NCI-H82 treated with DMSO at 0.1 percent for 48 hours (cell line): Measurements from ENCODE around the gene TFR2.

Experiments used
- DNase-seq: peaks from one replicate; lab custom pipeline; 2025; ENCODE audit not compliant: unreplicated experiment; lab: John Stamatoyannopoulos, UW

The TFR2 gene

DNA sequence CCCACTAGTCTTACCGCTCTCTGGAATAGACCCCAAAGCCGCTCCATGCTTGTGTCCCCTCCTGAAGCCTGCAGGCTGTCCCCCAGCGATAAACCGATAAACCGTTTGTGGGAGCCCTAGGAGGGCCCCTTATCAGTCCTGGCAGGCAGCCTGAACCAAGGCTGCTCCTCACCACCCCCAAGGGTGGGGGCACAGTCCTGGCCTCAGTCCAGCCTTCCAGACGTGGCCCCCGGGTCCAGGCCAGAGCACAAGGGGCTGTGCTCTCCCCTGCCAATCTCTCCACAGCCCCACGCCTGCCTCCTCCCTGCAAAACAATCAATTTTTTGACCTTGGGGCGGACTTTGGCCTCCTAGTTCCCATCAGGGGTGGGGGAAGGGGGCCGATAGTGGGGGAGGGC lies at the start of gene TFR2:
Gene TFR2 (minus strand): TSS at position 90 of the 397 bp plus-strand sequence. CDS start 43 bp downstream, at position 47.
- no peak for DNase-seq

DNA sequence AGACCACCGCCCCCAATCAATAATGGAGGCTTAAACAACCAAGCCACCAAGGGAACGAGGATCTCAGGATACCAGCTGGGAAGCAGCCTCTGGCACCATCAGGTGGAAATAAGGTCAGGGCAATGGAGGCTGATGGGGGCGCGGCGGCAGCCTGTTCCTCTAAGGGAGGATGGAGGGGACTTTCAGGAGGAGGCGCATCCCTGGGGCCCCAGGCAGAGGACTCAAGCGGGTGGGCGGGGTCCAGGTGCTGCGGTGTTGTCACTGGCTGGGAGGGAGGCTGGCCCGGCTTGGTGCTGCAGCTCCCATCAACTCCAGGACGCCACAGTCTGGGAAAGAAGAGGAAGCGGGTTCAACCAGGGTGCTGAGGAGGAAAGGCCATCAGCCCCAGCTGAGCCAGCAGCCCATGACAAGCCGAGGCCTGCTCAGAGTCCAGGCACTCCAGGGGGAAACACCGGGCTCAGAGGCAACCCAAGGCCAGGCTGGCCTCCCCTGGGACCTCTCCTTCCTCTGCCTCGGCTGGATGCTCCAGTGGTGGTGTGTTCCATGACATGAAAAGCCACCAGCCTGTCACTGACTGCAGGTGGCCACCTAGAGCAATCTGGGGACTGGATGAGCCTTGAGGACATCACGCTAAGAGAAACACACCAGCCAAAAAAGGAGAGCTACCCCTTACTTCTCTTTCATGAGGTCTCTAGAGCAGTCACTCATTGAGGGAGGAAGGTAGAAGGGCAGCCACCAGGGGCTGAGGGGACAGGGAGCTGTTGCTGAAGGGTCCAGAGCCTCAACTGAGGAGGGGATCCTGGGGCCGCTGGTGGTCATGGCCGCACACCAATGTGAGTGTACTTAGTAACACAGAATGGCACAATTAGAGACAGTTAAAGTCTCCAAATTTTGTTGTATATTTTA lies 48.1 kb upstream of the TFR2 start:
- DNase-seq: no peak

DNA sequence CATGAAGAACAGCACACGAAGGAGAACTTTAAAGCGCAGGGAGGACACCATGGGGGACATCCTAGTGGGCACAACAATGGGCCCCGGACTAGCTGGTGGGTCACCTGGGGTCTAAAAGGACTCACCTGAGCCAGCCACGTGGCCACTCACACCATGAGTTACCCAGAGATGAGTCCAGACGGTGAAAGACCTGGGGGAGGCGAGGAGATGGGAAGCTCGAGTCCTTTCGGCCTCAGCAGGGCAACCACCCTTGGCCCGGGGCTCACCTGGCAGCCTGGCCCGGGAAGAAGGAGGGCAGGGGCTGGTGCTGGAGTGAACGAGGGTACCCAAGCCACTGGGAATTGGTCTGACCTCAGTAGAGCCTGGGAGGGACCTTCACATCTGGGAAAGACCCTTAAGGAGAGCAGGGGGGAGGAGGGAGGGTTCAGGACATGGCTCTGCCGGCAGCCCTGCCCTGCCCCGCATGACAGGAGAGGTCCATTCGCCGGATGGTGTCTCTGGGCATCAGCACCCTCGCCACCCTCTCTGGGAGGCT lies 47.0 kb upstream of the TFR2 start:
- no peak for DNase-seq

GRCh38 chr7:100687751-100688300 lies 46.5 kb upstream of the TFR2 start:
- DNase-seq: no peak

- DNase-seq: no peak
Measured at GRCh38 chr7:100687261-100687660, 45.9 kb upstream of the TFR2 start.

DNA sequence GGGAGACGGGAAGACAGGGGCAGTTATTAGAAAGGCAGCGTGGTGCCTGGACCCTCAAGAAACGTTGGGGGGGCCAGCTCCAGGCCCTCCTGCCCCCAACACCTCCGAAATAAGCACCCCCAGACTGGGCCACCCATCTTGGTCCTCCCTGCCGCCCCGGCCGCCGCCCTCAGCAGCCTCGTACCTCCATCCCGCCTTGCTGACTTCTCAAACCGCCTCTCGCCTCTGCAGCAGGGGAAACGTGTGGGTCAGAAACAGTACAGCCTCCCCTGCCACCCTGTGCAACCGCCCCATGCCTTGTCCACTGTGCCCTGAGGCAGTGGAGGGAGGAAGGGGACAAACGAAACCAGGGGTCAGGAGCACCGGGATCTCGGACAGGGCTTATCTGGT lies 45.5 kb upstream of the TFR2 start:
- no peak for DNase-seq

DNA sequence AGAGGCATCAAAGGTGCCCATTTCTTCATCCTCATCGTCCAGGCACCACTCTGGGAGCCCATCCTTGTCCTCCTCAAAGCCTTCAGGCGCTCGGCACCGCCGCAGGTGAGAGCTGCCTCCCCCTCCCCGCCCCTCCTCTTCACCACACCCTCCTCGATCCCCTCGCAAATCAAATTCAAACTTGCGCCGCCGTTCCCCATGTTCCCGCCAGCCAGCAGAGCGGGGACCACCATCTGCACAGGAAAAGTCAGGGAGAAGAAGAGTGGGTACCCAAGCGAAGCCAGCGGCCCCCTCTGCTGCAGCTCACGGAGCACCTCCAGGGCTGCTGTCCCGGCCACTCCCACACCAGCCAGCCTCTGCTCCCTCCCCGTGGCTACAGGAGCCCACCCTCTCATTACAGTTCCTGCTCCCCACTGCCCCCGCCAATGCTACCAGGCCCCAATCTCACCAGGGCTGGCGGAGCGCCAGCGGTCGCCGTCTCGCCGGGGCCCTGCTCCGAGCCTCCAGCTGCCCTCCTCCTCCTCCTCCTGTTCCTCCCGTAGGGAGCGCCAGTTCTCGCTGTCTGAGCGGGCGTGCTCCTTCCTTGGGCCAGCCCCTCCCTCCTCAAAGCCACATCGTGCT lies 45.0 kb upstream of the TFR2 start:
- DNase-seq: no peak

DNA sequence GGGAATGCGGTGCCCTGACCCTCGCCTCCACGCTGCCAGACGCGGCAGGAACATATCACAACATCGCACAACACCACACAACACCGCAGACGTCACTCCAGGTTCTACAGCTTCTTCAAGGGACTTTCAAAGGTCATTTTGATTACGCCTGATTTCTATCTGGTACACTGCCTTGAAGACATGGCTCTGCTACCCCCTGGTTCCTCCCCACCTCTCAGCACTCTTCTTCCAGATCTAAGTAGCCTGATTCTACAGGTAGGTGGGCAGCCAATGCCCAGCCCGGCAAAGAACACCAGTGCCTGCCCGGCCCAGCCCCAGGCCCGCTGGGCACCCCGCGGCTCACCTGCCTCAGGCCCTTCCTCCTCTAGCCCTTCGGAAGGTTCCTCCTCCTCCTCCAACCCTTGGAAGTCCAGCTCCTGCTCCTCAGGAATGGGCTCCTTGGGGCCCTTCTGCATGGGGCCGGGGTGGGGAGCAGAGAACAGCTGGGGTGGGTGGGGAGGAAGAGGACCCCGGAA lies 44.3 kb upstream of the TFR2 start:
- no peak for DNase-seq

GRCh38 chr7:100685049-100685605 lies 43.8 kb upstream of the TFR2 start:
- no peak for DNase-seq

DNA sequence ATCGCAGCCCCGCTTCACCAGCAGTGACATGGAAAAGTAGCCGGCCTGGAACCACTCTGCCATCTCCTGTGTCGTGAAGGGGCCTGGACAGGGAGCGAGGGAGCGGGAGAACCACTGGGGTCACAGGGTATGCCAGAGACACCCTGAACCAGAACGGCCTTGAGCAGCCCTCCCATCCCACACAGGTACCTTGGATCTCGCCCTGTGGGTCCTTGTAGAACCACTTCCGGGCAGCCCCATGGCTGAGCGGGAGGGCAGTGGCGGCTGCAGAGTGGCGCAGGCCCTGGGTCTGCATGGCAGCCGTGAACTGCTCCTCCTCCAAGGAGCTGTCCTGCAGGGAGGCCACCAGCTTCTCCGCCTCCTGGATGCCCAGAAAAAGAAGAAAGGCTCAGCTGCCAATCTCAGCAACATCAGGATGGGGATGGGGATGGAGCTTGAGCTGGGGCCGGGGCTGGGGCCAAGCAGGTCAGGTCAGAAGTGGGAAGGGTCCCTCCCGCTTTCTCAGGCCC lies 43.2 kb upstream of the TFR2 start:
- no peak for DNase-seq

DNA sequence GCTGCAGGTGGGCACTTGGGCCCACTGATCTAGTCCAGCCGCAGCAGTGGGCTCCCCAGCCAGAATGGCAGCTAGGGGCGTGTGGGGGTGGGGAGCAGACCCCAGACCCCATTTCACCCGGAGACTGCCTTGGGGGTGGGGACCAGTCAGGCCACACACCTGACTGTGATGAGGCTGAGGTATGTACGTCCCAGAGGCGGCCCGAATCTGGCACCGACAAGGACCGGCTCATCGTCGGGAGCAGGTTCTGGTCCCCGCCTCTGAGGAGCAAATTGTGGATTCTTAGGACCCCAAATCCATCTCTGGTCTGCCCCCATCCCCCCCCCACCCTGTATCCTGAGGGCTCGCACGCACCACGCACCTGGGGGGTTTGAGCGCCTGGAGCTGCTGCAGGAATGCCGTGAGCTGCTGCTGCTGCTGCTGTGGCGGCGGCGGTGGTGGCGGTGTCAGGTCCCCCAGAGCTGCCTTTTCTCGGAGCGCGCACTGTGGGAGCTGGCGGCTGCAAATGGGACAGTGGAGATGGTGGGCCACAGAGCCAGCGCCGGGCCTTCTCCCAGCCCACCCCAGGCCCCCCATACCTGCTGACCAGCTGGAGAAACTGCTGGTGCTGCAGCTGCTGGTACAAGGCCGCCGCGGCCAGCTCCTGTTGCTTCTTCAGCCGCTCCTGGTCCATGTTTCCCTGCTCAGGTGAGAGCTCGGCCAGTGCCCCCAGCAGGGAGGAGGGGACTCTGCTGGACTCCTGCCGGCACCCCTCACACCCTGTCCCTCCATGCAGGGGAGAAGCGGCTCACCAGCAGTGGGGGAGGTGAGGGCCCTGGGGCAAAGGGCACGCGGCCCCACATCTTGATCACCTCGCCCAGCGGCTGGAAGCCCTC lies 42.5 kb upstream of the TFR2 start:
- no peak for DNase-seq

GRCh38 chr7:100682991-100683658 lies 41.8 kb upstream of the TFR2 start:
- no peak for DNase-seq

GRCh38 chr7:100682228-100682741 lies 40.9 kb upstream of the TFR2 start:
- no peak for DNase-seq

DNA sequence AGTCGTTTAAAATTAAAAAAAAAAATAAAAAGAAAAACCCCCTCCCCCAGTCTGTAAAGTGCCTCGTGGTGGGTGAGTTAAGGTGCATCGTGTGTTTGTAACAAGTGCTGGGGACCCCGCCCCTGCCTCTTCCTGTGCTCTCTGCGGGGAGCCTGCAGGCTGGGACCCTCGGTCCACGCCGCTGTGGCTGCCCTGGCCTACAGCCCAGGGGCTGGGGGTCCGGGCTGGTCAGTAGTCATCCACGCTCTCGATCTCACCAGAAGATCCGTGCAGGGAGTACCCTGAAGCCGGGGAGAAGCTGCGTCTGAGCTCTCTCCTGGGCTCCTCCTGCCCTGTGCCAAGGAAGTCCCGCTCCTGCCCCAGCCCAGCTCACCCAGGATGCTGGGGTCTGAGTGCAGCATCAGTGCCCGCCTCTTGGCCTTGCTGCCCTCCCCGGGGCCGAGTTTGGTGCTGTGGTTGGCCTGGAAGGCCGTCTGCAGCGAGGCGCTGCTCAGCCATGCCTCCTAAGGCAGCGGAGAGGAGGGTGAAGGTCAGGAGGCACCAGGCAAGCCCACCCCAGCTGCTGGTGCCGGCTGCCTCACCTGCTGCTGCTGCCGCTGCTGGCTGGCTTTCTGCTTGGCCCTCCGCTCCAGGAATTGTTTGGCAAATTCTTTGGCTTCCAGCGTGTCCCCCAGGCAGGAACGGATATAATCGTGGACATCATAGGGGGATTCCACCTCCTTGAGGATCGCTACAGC lies 40.3 kb upstream of the TFR2 start:
- no peak for DNase-seq

DNA sequence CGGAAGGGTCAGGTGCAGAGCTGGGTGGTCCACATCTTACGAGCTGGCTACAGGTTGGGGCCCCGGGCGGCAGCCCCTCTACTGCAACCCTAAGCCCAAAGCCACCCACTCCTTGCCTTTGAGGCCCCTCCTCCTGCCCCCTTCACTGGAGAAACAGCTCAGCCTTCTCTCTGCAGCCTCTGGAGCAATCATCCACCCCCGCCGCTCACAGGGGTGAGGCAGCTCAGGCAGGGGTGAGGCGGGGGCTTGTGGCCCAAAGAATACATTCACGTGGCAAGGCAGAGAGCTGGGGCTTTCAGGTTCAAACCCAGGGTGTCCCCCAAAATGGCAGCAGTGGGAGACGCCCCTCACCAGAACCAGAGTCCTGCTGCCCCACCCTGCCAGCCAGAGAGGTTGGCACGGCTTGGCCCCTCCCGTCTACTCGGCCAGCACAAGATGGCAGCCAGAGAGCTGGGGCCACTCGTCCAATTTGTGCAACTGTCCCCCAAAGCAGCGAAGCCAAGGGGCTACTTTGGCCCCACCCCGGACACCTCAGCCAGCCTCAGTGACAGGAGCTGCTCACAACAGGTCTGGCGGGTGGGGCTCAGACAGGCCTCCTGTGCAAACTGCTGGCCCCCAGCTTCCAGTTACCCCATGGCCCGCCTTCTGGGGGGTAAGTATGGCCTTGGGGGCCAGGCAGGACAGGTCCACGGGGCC lies 39.4 kb upstream of the TFR2 start:
- DNase-seq: no peak

GRCh38 chr7:100679927-100680575 lies 38.7 kb upstream of the TFR2 start:
- DNase-seq: no peak

DNA sequence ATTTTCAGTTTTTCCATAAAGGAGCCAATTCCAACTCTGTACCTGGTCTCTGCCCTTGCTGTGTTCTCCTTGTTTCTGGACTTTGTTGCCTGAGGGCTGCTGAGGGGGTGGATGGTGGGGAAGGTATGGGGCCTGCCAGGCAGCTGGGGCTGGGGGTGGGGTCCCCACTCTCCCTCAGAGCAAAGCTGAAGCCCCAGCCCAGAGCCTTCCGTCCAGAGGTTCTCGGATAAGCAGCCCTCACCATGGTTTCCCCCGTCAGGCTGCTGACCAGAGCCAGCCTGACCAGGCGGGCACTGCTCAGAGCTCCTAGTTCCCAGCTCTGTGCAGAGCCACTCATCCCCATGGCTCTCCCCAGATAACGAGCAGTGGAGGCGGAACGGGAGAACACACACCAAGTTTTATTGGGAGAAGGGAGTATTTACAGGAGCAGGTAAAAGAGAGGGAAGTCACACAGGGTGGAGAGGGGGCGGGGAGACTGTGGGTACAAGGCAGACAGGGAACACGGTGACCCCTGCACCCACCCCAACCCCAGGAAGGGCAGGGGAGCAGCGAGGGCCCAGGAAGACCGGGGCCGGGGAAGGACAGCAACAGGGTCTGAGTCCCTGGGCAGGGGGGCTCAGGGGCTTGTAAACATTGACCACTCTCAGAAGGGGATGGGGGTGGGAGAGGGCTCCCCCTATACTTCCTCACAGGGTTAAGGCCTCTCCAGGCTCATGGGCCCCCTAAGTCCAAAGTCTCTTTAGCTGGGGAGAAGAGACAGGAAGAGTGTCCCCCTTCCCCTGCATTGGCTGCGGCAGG lies 38.0 kb upstream of the TFR2 start:
- no peak for DNase-seq
